Endothelial cell of umbilical vein (primary cell): ENCODE data around the gene BPHL. TPM values are rescaled to one million over a fixed set of nuclear protein-coding genes. Genes with fewer than 3 reads are reported as not detected.

ENCODE experiments used
- BruUV-seq: library from RNA; stranded (reverse); fragments of 400-500 nt; replicated peaks from 2 replicates; lab custom pipeline; 2021; lab: Mats Ljungman, UMichigan
- CTCF ChIA-PET: fragments of 300-600, 350-600 bp; sonication (Branson Sonifier 250); formaldehyde crosslinking; loops from one replicate; lab custom pipeline; 2021; ENCODE audit warnings: antibody characterized with exemption, inconsistent platforms; lab: Charles Lee
- POLR2A ChIA-PET: fragments of 300-600, 350-600 bp; sonication (Branson Sonifier 250); formaldehyde crosslinking; loops from one replicate; lab custom pipeline; 2021; ENCODE audit warnings: antibody characterized with exemption, inconsistent platforms; lab: Charles Lee
- DNase-seq: peaks from one replicate; pipeline ENCODE4 v3.0.0-alpha.2; 2011; ENCODE audit warnings: low read depth, low spot score
- FAIRE-seq: peaks from 2 replicates; lab custom pipeline; 2011; peaks lifted over from hg19 to GRCh38; lab: Jason Lieb, UNC
- H2AFZ ChIP-seq: 2 replicates; pipeline ENCODE4 v1.6.0; 2012; ENCODE audit warnings: low read depth, low read length, control low read depth, inconsistent platforms
- H3K27ac ChIP-seq: 2 replicates; pipeline ENCODE4 v1.5.1; 2011; ENCODE audit warnings: low read depth, mild to moderate bottlenecking, control low read depth, low read length, moderate library complexity; ENCODE audit not compliant: insufficient read depth
- H3K27me3 ChIP-seq, 2 experiments: 2 replicates each; pipeline versions ENCODE4 v1.6.0 to v1.6.1; 2011; ENCODE audit warnings: low read length in 2 of 2, mixed read lengths in 1 of 2; ENCODE audit not compliant: control insufficient read depth in 2 of 2, insufficient read depth in 2 of 2
- H3K36me3 ChIP-seq, 2 experiments: 2 replicates in 1 of 2; 3 replicates in 1 of 2; pipeline ENCODE4 v1.5.1; 2011; ENCODE audit warnings: low read length in 2 of 2, mild to moderate bottlenecking in 1 of 2, moderate library complexity in 1 of 2; ENCODE audit not compliant: control insufficient read depth in 2 of 2, insufficient read depth in 2 of 2; ENCODE audit errors: extremely low read depth in 1 of 2
- H3K4me1 ChIP-seq: 3 replicates; pipeline ENCODE4 v1.5.1; 2011; ENCODE audit warnings: mild to moderate bottlenecking, low read length; ENCODE audit not compliant: control insufficient read depth, insufficient read depth; ENCODE audit errors: extremely low read depth
- H3K4me2 ChIP-seq: 2 replicates; pipeline ENCODE4 v1.6.1; 2011; ENCODE audit warnings: low read length, control low read depth, mixed read lengths; ENCODE audit not compliant: insufficient read depth
- H3K4me3 ChIP-seq, 3 experiments: fragments of 200-600 bp in 1 of 3; sonication (generic), shearing (Covaris generic) in 1 of 3; replicated peaks in 1 of 3; 2 replicates each; pipeline ENCODE4 v1.5.1; 2011 to 2016; ENCODE audit warnings: control low read depth in 3 of 3, low read length in 3 of 3, mild to moderate bottlenecking in 2 of 3, inconsistent platforms in 1 of 3, low read depth in 1 of 3, moderate library complexity in 1 of 3; ENCODE audit not compliant: insufficient read depth in 1 of 3
- H3K79me2 ChIP-seq: 2 replicates; pipeline ENCODE4 v1.6.0; 2012; ENCODE audit warnings: low read length, inconsistent platforms; ENCODE audit not compliant: control insufficient read depth, insufficient read depth
- H3K9ac ChIP-seq: replicated peaks from 2 replicates; pipeline ENCODE3; 2011; ENCODE audit warnings: low read length, control low read depth; ENCODE audit not compliant: insufficient read depth; ENCODE audit errors: extremely low read depth
- H3K9me1 ChIP-seq: replicated peaks from 3 replicates; pipeline ENCODE4 v1.6.0; 2011; ENCODE audit warnings: mild to moderate bottlenecking, low read length; ENCODE audit not compliant: control insufficient read depth, insufficient read depth; ENCODE audit errors: extremely low read depth
- H3K9me3 ChIP-seq: replicated peaks from 2 replicates; pipeline ENCODE4 v1.5.1; 2012; ENCODE audit warnings: low read length, inconsistent platforms; ENCODE audit not compliant: control insufficient read depth, insufficient read depth
- H4K20me1 ChIP-seq: replicated peaks from 2 replicates; pipeline ENCODE3; 2011; ENCODE audit warnings: mild to moderate bottlenecking, low read length; ENCODE audit not compliant: control insufficient read depth, insufficient read depth; ENCODE audit errors: extremely low read depth
- EZH2 ChIP-seq: IDR thresholded peaks from 2 replicates; pipeline ENCODE4 v1.6.1; 2012; ENCODE audit warnings: borderline replicate concordance, low read depth, mild to moderate bottlenecking, moderate library complexity, low read length, inconsistent platforms; ENCODE audit not compliant: severe bottlenecking
- FOS ChIP-seq: IDR thresholded peaks from 2 replicates; pipeline ENCODE4 v1.6.1; 2011; ENCODE audit warnings: mild to moderate bottlenecking, low read length, moderate library complexity, borderline replicate concordance; ENCODE audit not compliant: insufficient read depth
- GATA2 ChIP-seq: IDR thresholded peaks from 2 replicates; pipeline ENCODE4 v1.7.0; 2011; ENCODE audit warnings: low read depth, mild to moderate bottlenecking, moderate library complexity, mixed read lengths, low read length; ENCODE audit not compliant: insufficient read length, insufficient read depth
- JUN ChIP-seq: IDR thresholded peaks from 2 replicates; pipeline ENCODE4 v1.6.1; 2011; ENCODE audit warnings: borderline replicate concordance, low read depth; ENCODE audit not compliant: insufficient read length, insufficient read depth
- MYC ChIP-seq: IDR thresholded peaks from one replicate; pipeline ENCODE4 v1.6.1; 2011; ENCODE audit warnings: mild to moderate bottlenecking, low read depth, low read length
- POLR2A ChIP-seq: IDR thresholded peaks from 2 replicates; pipeline ENCODE4 v1.6.1; 2012; ENCODE audit warnings: low read depth, mild to moderate bottlenecking, control low read depth, low read length
- POLR2AphosphoS5 ChIP-seq: IDR thresholded peaks from 2 replicates; pipeline ENCODE4 v1.6.1; 2012; ENCODE audit warnings: low read depth, mild to moderate bottlenecking, control low read depth, low read length, moderate library complexity; ENCODE audit not compliant: insufficient read depth
- dilution Hi-C: fragments of 300-500 bp; cut with MboI; formaldehyde crosslinking; loops from one replicate; pipeline ENCODE4 v1.15.0; 2019; ENCODE audit warnings: low sequenced_read_pairs; ENCODE audit not compliant: extremely low pct_ligation_motif_present
- intact Hi-C: fragments of 100-400 bp; cut with micrococcal nuclease; formaldehyde crosslinking; loops from one replicate; pipeline ENCODE4 v1.10.0; 2022
- polyA plus RNA-seq, 4 experiments: library from polyadenylated mRNA; depleted of rRNA in 3 of 4; stranded (reverse) in 3 of 4; unstranded in 1 of 4; fragments of >200 nt; gene quantifications; 2 replicates each; pipeline versions ENCODE4 v1.2.1 to v1.2.3, GENCODE V29; 2011 to 2012; ENCODE audit warnings: missing spikeins in 1 of 4
- total RNA-seq: library from RNA; stranded (reverse); gene quantifications from 2 replicates; pipeline ENCODE4 v1.2.3, GENCODE V29; 2021
- TF ChIP-seq, protein P1 (sequence below), 2 donors: IDR thresholded peaks; 1 replicate in 1 of 2; 2 replicates in 1 of 2; pipeline ENCODE4 v1.5.1; 2011; ENCODE audit warnings: low read length in 2 of 2, mild to moderate bottlenecking in 2 of 2, moderate library complexity in 2 of 2, control low read depth in 1 of 2, inconsistent platforms in 1 of 2, low read depth in 1 of 2; ENCODE audit not compliant: insufficient read depth in 1 of 2; ENCODE audit errors: extremely low read depth in 1 of 2
- TF ChIP-seq, protein P2 (sequence below): IDR thresholded peaks from 2 replicates; pipeline ENCODE4 v1.6.1; 2011; ENCODE audit not compliant: insufficient read depth, insufficient read length

BPHL gene
- total and polyA plus RNA-seq, 2 donors (not counting 3 experiments of a cell fraction or from before 2014, with no cell fraction given): 12.3 to 14.8 TPM

DNA sequence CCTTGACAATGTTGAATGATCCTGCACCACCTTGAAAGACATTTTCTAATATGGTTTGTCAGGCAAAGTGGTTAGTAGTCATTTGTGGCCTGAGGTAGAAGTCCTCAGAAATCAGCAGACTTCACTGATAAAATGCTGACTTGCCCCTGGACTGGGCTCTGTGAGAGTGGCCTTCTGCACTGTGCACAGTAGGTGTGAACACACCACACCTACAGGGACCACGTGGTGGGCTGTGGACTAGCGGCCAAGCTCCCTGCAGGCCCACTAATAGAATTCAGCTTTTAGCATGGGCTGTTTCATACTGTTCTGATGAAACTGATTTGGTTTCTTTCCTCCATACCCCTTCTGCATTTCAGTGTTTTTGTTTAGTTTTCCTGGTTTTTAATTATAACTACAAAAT is 7.3 kb downstream of the BPHL start:
- Histone ChIP-seq H3K27me3 (no peaks in the 10 kb centered on the region), H3K79me2 (no peaks in the 10 kb centered on the region), H3K36me3 (no peaks in the 10 kb centered on the region), H3K9me3 (no peaks in the 10 kb centered on the region), H3K27ac (no peak overlapping the region), H3K9ac (no peak overlapping the region), H3K9me1 (no peaks in the 10 kb centered on the region), H2AFZ (no peak overlapping the region), H3K4me2 (no peak overlapping the region), H3K4me1 (no peaks in the 10 kb centered on the region), H4K20me1 (no peaks in the 10 kb centered on the region), H3K4me3 (no peak overlapping the region)
- intact Hi-C loops (loop anchor here (1.0 to 2.0 kb wide), 4 partner anchors 69 to 607 kb away; partner anchors contain the start of gene PSMG4), dilution Hi-C loops (no loop called here)
- BruUV-seq: no TSS peak
- ChIA-PET POLR2A (interaction anchor here (0.7 kb wide), 1 partner anchor 50 kb away, joined by 4 read pairs; no protein-coding TSS in a partner anchor), CTCF (interaction anchor here (0.6 to 7.4 kb wide), 12 partner anchors 12 to 146 kb away, joined by 3 to 121 read pairs (median 4); partner anchors contain the start of gene TUBB2A)
- TF ChIP-seq EZH2 (no peak), GATA2 (no peak), POLR2AphosphoS5 (no peak), POLR2A (no peak), JUN (no peak), FOS (no peak), MYC (no peak)
- TF ChIP-seq, protein P1, sequence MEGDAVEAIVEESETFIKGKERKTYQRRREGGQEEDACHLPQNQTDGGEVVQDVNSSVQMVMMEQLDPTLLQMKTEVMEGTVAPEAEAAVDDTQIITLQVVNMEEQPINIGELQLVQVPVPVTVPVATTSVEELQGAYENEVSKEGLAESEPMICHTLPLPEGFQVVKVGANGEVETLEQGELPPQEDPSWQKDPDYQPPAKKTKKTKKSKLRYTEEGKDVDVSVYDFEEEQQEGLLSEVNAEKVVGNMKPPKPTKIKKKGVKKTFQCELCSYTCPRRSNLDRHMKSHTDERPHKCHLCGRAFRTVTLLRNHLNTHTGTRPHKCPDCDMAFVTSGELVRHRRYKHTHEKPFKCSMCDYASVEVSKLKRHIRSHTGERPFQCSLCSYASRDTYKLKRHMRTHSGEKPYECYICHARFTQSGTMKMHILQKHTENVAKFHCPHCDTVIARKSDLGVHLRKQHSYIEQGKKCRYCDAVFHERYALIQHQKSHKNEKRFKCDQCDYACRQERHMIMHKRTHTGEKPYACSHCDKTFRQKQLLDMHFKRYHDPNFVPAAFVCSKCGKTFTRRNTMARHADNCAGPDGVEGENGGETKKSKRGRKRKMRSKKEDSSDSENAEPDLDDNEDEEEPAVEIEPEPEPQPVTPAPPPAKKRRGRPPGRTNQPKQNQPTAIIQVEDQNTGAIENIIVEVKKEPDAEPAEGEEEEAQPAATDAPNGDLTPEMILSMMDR (IDR thresholded peaks at IDR 0.05; ENCODE audit: extremely low read depth in 1 of 2, insufficient read depth in 1 of 2, low read depth in 1 of 2, low read length in 2 of 2): no peak
- TF ChIP-seq, protein P2, sequence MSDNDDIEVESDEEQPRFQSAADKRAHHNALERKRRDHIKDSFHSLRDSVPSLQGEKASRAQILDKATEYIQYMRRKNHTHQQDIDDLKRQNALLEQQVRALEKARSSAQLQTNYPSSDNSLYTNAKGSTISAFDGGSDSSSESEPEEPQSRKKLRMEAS: no peak
- FAIRE-seq (no peak), DNase-seq (no peak)
